OCI-LY3 (cell line): ENCODE data around the gene AMOTL1.

Experiments used
- EZH2phosphoT487 ChIP-seq: fragments of 200-600 bp; shearing (Covaris generic); IDR thresholded peaks from 2 replicates; pipeline ENCODE4 v1.6.1; 2018; ENCODE audit warnings: antibody characterized with exemption, mixed run types, low read depth
- TF ChIP-seq, protein P1 (sequence below): fragments of 200-600, 300-600 bp; sonication (generic); IDR thresholded peaks from 2 replicates; pipeline ENCODE4 v1.5.1; 2014; ENCODE audit warnings: antibody characterized with exemption, low read length, low read depth

DNA sequence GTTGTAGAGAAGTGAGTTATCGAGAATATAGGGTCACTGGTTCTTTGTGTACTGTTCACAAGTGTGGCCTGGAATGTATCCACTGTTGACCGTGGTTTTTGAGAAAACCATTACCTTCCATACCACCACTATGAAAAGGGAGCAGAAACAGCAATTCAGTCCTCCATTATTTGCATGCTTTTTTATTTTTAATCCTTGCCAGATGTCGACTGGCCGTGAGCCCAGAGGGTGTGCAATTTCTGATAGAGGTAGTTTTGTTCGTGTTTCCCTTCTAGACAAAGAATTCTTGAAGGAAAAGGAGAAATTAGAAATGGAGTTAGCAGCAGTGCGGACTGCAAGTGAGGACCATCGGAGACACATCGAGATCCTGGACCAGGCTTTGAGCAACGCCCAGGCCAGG is 81.7 kb downstream of the AMOTL1 start:
- TF ChIP-seq, protein P1, sequence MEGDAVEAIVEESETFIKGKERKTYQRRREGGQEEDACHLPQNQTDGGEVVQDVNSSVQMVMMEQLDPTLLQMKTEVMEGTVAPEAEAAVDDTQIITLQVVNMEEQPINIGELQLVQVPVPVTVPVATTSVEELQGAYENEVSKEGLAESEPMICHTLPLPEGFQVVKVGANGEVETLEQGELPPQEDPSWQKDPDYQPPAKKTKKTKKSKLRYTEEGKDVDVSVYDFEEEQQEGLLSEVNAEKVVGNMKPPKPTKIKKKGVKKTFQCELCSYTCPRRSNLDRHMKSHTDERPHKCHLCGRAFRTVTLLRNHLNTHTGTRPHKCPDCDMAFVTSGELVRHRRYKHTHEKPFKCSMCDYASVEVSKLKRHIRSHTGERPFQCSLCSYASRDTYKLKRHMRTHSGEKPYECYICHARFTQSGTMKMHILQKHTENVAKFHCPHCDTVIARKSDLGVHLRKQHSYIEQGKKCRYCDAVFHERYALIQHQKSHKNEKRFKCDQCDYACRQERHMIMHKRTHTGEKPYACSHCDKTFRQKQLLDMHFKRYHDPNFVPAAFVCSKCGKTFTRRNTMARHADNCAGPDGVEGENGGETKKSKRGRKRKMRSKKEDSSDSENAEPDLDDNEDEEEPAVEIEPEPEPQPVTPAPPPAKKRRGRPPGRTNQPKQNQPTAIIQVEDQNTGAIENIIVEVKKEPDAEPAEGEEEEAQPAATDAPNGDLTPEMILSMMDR = no peak
- TF ChIP-seq EZH2phosphoT487 = no peak
